OCI-LY3 (cell line): Measurements from ENCODE around the gene FZD4.

Experiments used
- CTCF ChIP-seq: fragments of 200-600, 300-600 bp; sonication (generic); IDR thresholded peaks from 2 replicates; pipeline ENCODE4 v1.5.1; 2014; ENCODE audit warnings: antibody characterized with exemption, low read length, low read depth
- EZH2phosphoT487 ChIP-seq: fragments of 200-600 bp; shearing (Covaris generic); IDR thresholded peaks from 2 replicates; pipeline ENCODE4 v1.6.1; 2018; ENCODE audit warnings: antibody characterized with exemption, mixed run types, low read depth

- TF ChIP-seq CTCF (no peak), EZH2phosphoT487 (no peak)
These were observed 43.0 kb downstream of the FZD4 start for GRCh38 chr11:86912238-86912637.
